Liver (tissue), 9 donors: ENCODE results near the gene SPDEF. TPM values are rescaled to one million over a fixed set of nuclear protein-coding genes. Genes with fewer than 3 reads are reported as not detected.

Source experiments
- DNase-seq: peaks from one replicate; pipeline ENCODE4 v3.0.0-alpha.2; 2017; ENCODE audit warnings: low spot score
- H3K27ac ChIP-seq, 2 donors: one replicate each; pipeline ENCODE4 v1.7.0; 2013; ENCODE audit warnings: inconsistent platforms in 2 of 2, low read length in 2 of 2, control low read depth in 1 of 2, low read depth in 1 of 2, mild to moderate bottlenecking in 1 of 2
- H3K27me3 ChIP-seq, 4 donors: one replicate each; pipeline versions ENCODE4 v1.6.1 to v1.7.0; 2013; ENCODE audit warnings: low read length in 3 of 4, inconsistent platforms in 1 of 4, mild to moderate bottlenecking in 1 of 4, moderate library complexity in 1 of 4; ENCODE audit not compliant: control insufficient read depth in 4 of 4, insufficient read depth in 4 of 4
- H3K36me3 ChIP-seq, 4 donors: one replicate each; pipeline versions ENCODE4 v1.6.1 to v1.7.0; 2013; ENCODE audit warnings: low read length in 3 of 4, mild to moderate bottlenecking in 3 of 4, low read depth in 1 of 4, moderate library complexity in 1 of 4; ENCODE audit not compliant: control insufficient read depth in 4 of 4, insufficient read depth in 3 of 4
- H3K4me1 ChIP-seq, 4 donors: one replicate each; pipeline versions ENCODE4 v1.6.1 to v1.7.0; 2013; ENCODE audit warnings: low read length in 3 of 4, mild to moderate bottlenecking in 3 of 4, moderate library complexity in 1 of 4; ENCODE audit not compliant: control insufficient read depth in 4 of 4, insufficient read depth in 4 of 4
- H3K4me3 ChIP-seq, 3 donors: one replicate each; pipeline versions ENCODE4 v1.6.1 to v1.7.0; 2013; ENCODE audit warnings: low read length in 3 of 3, control low read depth in 1 of 3, low read depth in 1 of 3, mild to moderate bottlenecking in 1 of 3
- H3K9ac ChIP-seq, 2 donors: one replicate each; pipeline ENCODE4 v1.7.0; 2013; ENCODE audit warnings: low read length in 2 of 2, mild to moderate bottlenecking in 2 of 2, moderate library complexity in 2 of 2, control low read depth in 1 of 2, low read depth in 1 of 2
- H3K9me3 ChIP-seq, 4 donors: one replicate each; pipeline versions ENCODE4 v1.6.1 to v1.7.0; 2013; ENCODE audit warnings: low read length in 3 of 4; ENCODE audit not compliant: control insufficient read depth in 4 of 4
- EGR1 ChIP-seq, 2 donors: IDR thresholded peaks; 2 replicates each; pipeline ENCODE4 v1.6.1; 2016 to 2018; ENCODE audit warnings: antibody characterized with exemption in 2 of 2, low read depth in 2 of 2
- FOXA1 ChIP-seq: IDR thresholded peaks from 2 replicates; pipeline ENCODE4 v1.6.1; 2016; ENCODE audit warnings: antibody characterized with exemption
- GABPA ChIP-seq, 2 donors: IDR thresholded peaks in 1 of 2; conservative IDR thresholded peaks in 1 of 2; 2 replicates each; pipeline ENCODE4 v1.6.1; 2016; ENCODE audit warnings: antibody characterized with exemption in 2 of 2, mild to moderate bottlenecking in 1 of 2, moderate library complexity in 1 of 2
- HNF4A ChIP-seq, 2 donors: conservative IDR thresholded peaks; 2 replicates each; pipeline ENCODE4 v1.6.1; 2016; ENCODE audit warnings: antibody characterized with exemption in 2 of 2, mild to moderate bottlenecking in 2 of 2
- HNF4G ChIP-seq: IDR thresholded peaks from 2 replicates; pipeline ENCODE4 v1.6.1; 2016; ENCODE audit warnings: antibody characterized with exemption
- JUND ChIP-seq, 2 donors: IDR thresholded peaks; 2 replicates each; pipeline ENCODE4 v1.6.1; 2016; ENCODE audit warnings: antibody characterized with exemption in 2 of 2
- RAD21 ChIP-seq, 2 donors: IDR thresholded peaks; 2 replicates each; pipeline ENCODE4 v1.6.1; 2016; ENCODE audit warnings: antibody characterized with exemption in 2 of 2, mild to moderate bottlenecking in 2 of 2
- TAF1 ChIP-seq: conservative IDR thresholded peaks from 2 replicates; pipeline ENCODE4 v1.6.1; 2016; ENCODE audit warnings: antibody characterized with exemption, mild to moderate bottlenecking
- YY1 ChIP-seq: IDR thresholded peaks from 2 replicates; pipeline ENCODE4 v1.6.1; 2016; ENCODE audit warnings: antibody characterized with exemption, mild to moderate bottlenecking
- WGBS: extraction: QIAGEN DNeasy Blood & Tissue Kit; methylation state at CpG from one replicate; pipeline ENCODE4 v1.1.7; 2013; 5-methylcytosine and 5-hydroxymethylcytosine counted together
- polyA plus RNA-seq, 2 donors: library from polyadenylated mRNA; stranded (reverse) in 1 of 2; unstranded in 1 of 2; fragments of 200-250 nt in 1 of 2; fragments of >200 nt in 1 of 2; fragmentation: Nextera tagmentation in 1 of 2; extraction: Ambion mirVana in 1 of 2; gene quantifications; one replicate each; pipeline versions ENCODE4 v1.2.1 to v1.2.3, GENCODE V29; 2013 to 2015
- total RNA-seq, 2 donors: library from RNA; depleted of rRNA; stranded (reverse); fragments of >200 nt; gene quantifications; one replicate each; pipeline ENCODE4 v1.2.3, GENCODE V29; 2014
- TF ChIP-seq, protein P1 (sequence below): IDR thresholded peaks from 2 replicates; pipeline ENCODE4 v1.6.1; 2016; ENCODE audit warnings: antibody characterized with exemption
- TF ChIP-seq, protein P2 (sequence below): fragments of 150-350 bp; IDR thresholded peaks from 2 replicates; pipeline ENCODE4 v1.5.1; 2017; ENCODE audit warnings: improper control_type of control experiment, low read depth, low read length; ENCODE audit not compliant: missing input control
- TF ChIP-seq, protein P3 (sequence below): IDR thresholded peaks from 2 replicates; pipeline ENCODE4 v1.6.1; 2016; ENCODE audit warnings: antibody characterized with exemption
- donor health status: healthy.
- donor health status: healthy.
- donor health status: healthy.
- donor health status: healthy.
- donor health status: healthy.

The SPDEF gene
- total and polyA plus RNA-seq, 4 donors, result 0.05 to 0.09 TPM; not detected in 2

DNA sequence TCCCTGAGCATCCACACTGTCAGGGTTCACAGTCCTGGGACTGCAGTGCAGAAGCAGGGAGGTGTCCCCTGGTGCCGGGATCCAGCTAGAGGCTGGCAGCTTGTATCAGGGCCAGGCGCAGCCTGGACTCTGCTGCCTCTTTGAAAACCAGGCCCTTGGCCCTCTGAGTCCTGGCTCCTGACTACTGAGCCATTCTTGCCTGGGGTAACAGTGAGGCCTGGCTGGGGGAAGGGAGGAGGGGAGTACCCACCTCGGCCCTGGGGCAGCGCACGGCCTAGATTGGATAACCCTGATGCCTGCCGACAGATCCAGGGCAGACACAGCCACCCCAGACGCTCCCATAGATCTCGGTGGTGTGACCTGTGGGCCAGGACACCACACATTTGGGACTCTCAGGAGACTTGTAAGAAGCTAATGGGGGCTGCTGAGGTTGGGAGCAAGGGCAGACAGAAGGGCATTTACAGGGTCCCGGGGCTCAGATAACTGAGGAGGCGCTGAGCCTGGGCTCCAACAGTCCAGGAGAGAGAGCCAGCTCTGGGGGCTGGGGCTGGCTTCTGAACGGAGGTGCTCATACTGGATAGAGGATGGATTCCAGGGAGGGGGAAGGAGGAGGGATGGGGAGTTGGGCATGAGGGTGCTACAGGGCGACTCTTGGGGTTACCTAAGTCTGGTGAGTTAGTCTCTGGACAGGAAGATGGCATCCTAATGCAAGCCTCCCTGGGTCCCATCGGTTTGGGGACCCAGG, 30.5 kb downstream of the SPDEF start:
- Histone ChIP-seq H3K27ac (no peak overlapping the region), H3K27me3 (no peaks in the 10 kb centered on the region), H3K9ac (no peak overlapping the region), H3K9me3 (no peaks in the 10 kb centered on the region), H3K4me3 (no peak overlapping the region), H3K4me1 (peaks cover 7 to 18% (median 13%) of the 10 kb centered on the region in 4 donors), H3K36me3 (no peaks in the 10 kb centered on the region)
- no peak for DNase-seq
- TF ChIP-seq, protein P1, sequence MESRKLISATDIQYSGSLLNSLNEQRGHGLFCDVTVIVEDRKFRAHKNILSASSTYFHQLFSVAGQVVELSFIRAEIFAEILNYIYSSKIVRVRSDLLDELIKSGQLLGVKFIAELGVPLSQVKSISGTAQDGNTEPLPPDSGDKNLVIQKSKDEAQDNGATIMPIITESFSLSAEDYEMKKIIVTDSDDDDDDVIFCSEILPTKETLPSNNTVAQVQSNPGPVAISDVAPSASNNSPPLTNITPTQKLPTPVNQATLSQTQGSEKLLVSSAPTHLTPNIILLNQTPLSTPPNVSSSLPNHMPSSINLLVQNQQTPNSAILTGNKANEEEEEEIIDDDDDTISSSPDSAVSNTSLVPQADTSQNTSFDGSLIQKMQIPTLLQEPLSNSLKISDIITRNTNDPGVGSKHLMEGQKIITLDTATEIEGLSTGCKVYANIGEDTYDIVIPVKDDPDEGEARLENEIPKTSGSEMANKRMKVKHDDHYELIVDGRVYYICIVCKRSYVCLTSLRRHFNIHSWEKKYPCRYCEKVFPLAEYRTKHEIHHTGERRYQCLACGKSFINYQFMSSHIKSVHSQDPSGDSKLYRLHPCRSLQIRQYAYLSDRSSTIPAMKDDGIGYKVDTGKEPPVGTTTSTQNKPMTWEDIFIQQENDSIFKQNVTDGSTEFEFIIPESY, result no peak
- TF ChIP-seq HNF4G, result no peak
- no peak for TF ChIP-seq GABPA (IDR thresholded peaks at IDR 0.05 in 1 of 2, conservative IDR thresholded peaks at IDR 0.05 in 1 of 2)
- no peak for TF ChIP-seq HNF4A (conservative IDR thresholded peaks at IDR 0.05)
- no peak for TF ChIP-seq FOXA1
- no peak for TF ChIP-seq RAD21 (IDR thresholded peaks at IDR 0.05)
- TF ChIP-seq TAF1, result no peak
- TF ChIP-seq, protein P2, sequence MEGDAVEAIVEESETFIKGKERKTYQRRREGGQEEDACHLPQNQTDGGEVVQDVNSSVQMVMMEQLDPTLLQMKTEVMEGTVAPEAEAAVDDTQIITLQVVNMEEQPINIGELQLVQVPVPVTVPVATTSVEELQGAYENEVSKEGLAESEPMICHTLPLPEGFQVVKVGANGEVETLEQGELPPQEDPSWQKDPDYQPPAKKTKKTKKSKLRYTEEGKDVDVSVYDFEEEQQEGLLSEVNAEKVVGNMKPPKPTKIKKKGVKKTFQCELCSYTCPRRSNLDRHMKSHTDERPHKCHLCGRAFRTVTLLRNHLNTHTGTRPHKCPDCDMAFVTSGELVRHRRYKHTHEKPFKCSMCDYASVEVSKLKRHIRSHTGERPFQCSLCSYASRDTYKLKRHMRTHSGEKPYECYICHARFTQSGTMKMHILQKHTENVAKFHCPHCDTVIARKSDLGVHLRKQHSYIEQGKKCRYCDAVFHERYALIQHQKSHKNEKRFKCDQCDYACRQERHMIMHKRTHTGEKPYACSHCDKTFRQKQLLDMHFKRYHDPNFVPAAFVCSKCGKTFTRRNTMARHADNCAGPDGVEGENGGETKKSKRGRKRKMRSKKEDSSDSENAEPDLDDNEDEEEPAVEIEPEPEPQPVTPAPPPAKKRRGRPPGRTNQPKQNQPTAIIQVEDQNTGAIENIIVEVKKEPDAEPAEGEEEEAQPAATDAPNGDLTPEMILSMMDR, result no peak
- TF ChIP-seq JUND (IDR thresholded peaks at IDR 0.05), result no peak
- no peak for TF ChIP-seq EGR1 (IDR thresholded peaks at IDR 0.05; ENCODE audit: low read depth in 2 of 2)
- 94% methylated on average over 13 of the region's 13 CpGs for WGBS

DNA sequence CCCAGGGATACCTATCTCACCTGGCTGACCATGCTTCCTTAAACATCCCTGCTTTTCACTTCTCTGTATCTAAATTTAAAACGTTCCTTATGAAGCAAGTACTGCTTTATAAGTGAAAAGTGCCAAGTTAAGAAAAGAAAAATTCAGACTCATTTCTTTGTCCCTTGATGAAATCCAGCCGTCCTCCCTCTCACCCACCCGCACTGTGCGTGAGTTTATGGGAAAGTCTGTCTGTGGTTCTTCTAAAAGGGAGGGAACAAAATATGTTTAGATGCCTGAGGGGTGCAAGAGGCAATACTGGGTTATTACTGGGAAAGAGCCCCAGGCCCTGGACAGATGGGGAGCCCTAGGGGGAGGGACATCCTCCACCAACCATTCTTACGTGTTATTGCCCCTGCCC, 31.2 kb downstream of the SPDEF start:
- H3K9ac ChIP-seq, result no peak overlapping the region
- H3K4me1 ChIP-seq, result peaks cover 3 to 12% (median 9%) of the 10 kb centered on the region in 4 donors
- no peaks in the 10 kb centered on the region for H3K27me3 ChIP-seq
- TF ChIP-seq HNF4G, result no peak
- no peak for TF ChIP-seq TAF1
- WGBS, result 90% methylated on average over 5 of the region's 5 CpGs
- H3K27ac ChIP-seq, result no peak overlapping the region
- no peaks in the 10 kb centered on the region for H3K36me3 ChIP-seq
- no peak for DNase-seq
- H3K4me3 ChIP-seq, result no peak overlapping the region
- no peaks in the 10 kb centered on the region for H3K9me3 ChIP-seq

DNA sequence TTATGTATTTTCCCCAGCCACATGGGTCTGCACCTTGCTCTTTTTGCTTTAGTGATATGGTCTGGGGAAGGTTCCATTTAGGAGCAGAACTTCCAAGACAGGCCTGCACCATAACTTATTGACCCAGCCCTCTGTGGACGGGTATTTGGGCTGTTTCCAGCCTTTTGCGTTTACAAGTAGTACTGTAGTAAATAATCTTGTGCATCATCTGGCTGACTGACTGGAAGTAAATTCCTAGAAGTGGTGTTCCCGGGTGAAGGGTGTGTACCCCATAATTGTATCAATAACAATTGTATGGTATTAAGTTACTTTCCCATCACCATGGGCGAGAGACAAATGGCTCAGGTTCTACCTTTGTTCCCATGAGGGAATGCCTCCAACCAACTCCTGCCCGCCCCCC, 31.6 kb downstream of the SPDEF start:
- Histone ChIP-seq H3K4me1 (peaks cover 2 to 7% (median 5%) of the 10 kb centered on the region in 4 donors), H3K36me3 (no peaks in the 10 kb centered on the region), H3K9ac (no peak overlapping the region), H3K27me3 (no peaks in the 10 kb centered on the region), H3K27ac (no peak overlapping the region), H3K9me3 (no peaks in the 10 kb centered on the region), H3K4me3 (no peak overlapping the region)
- no peak for DNase-seq
- WGBS, result 83% methylated on average over 5 of the region's 5 CpGs
- TF ChIP-seq, protein P1, result no peak
- TF ChIP-seq YY1 (no peak), HNF4A (conservative IDR thresholded peaks at IDR 0.05) (no peak)
- TF ChIP-seq, protein P3, sequence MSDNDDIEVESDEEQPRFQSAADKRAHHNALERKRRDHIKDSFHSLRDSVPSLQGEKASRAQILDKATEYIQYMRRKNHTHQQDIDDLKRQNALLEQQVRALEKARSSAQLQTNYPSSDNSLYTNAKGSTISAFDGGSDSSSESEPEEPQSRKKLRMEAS, result no peak
